Measurements from ENCODE around the gene BMPR2.
"Not testable (repeated sequence)": the region's sequence is repeated elsewhere in the genome, so short reads cannot be mapped to it uniquely, and the experiment has no call there.

BMPR2 gene

GRCh38 chr2:202519453-202519852, 143.3 kb downstream of the BMPR2 start:
- peaks cover 5% of the 10 kb centered on the region for H3K36me3 ChIP-seq (ENCODE audit: control insufficient read depth, insufficient read depth, low read length)
- H3K9ac ChIP-seq (ENCODE audit: low read length): no peak overlapping the region
- H3K27ac ChIP-seq (ENCODE audit: low read depth, low read length): no peak overlapping the region
- H3K4me3 ChIP-seq (ENCODE audit: low read length): no peak overlapping the region
- no peaks in the 10 kb centered on the region for H3K27me3 ChIP-seq (ENCODE audit: control insufficient read depth, insufficient read depth, low read length)
- no peaks in the 10 kb centered on the region for H3K4me1 ChIP-seq (ENCODE audit: control insufficient read depth, insufficient read depth, low read length)

DNA sequence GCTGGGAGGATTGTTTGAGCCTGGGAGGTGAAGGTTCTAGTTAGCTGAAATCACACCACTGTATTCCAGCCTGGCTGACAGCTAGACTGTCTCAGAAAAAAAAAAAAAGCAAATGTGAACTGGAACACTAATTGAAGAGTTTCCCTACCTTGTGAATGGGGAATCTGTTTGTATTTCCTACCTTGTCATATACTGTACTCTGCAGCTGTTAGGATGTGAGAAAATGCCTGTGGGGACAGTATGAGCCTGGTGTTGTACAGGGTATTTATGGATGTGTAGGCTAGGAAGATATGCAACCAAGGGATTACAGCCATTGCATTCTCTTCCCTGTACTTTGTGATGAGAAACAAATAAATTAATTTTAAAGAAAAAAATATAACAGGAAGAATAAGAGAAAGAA, 145.3 kb downstream of the BMPR2 start:
- H3K4me1 ChIP-seq (ENCODE audit: control insufficient read depth, insufficient read depth, low read length): no peaks in the 10 kb centered on the region
- no peak overlapping the region for H3K9ac ChIP-seq (ENCODE audit: low read length)
- no peak overlapping the region for H3K27ac ChIP-seq (ENCODE audit: low read depth, low read length)
- peaks cover 5% of the 10 kb centered on the region for H3K36me3 ChIP-seq (ENCODE audit: control insufficient read depth, insufficient read depth, low read length)
- no peak overlapping the region for H3K4me3 ChIP-seq (ENCODE audit: low read length)
- no peaks in the 10 kb centered on the region for H3K27me3 ChIP-seq (ENCODE audit: control insufficient read depth, insufficient read depth, low read length)

GRCh38 chr2:202529389-202529788, 153.3 kb downstream of the BMPR2 start:
- Histone ChIP-seq H3K4me3 (ENCODE audit: low read length) (no peak overlapping the region), H3K9ac (ENCODE audit: low read length) (no peak overlapping the region), H3K36me3 (ENCODE audit: control insufficient read depth, insufficient read depth, low read length) (no peaks in the 10 kb centered on the region), H3K27ac (ENCODE audit: low read depth, low read length) (no peak overlapping the region), H3K27me3 (ENCODE audit: control insufficient read depth, insufficient read depth, low read length) (no peaks in the 10 kb centered on the region), H3K4me1 (ENCODE audit: control insufficient read depth, insufficient read depth, low read length) (no peaks in the 10 kb centered on the region)

DNA sequence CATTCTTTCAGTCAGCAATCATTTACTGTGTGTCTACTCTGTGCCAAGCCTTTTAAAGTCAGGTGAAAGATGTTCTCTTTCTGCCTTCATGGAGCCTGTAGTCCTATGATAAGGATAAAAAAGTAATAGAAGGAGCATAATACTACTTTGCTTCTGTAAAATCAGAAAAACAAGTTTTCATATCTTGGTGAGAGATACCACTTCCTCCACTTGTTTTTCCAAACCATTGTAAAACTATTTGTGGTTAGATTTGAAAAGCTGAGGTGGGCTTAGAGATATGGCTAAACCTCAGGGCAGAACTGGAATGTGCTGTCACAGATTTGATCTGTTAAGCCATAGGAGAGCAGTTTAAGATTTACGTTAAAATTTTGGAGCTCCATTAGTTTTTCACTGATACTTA, 153.9 kb downstream of the BMPR2 start:
- Histone ChIP-seq H3K27ac (ENCODE audit: low read depth, low read length) (no peak overlapping the region), H3K4me3 (ENCODE audit: low read length) (no peak overlapping the region), H3K4me1 (ENCODE audit: control insufficient read depth, insufficient read depth, low read length) (no peaks in the 10 kb centered on the region), H3K27me3 (ENCODE audit: control insufficient read depth, insufficient read depth, low read length) (no peaks in the 10 kb centered on the region), H3K9ac (ENCODE audit: low read length) (no peak overlapping the region), H3K36me3 (ENCODE audit: control insufficient read depth, insufficient read depth, low read length) (no peaks in the 10 kb centered on the region)

DNA sequence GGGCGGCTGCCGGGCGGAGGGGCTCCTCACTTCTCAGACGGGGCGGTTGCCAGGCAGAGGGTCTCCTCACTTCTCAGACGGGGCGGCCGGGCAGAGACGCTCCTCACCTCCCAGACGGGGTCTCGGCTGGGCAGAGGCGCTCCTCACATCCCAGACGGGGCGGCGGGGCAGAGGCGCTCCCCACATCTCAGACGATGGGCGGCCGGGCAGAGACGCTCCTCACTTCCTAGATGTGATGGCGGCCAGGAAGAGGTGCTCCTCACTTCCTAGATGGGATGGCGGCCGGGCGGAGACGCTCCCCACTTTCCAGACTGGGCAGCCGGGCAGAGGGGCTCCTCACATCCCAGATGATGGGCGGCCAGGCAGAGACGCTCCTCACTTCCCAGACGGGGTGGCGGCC, 159.2 kb downstream of the BMPR2 start:
- not testable (repeated sequence) for H3K27ac ChIP-seq (ENCODE audit: low read depth, low read length); H3K36me3 ChIP-seq (ENCODE audit: control insufficient read depth, insufficient read depth, low read length)

GRCh38 chr2:202541137-202541536, 165.0 kb downstream of the BMPR2 start:
- H3K27ac ChIP-seq (ENCODE audit: low read depth, low read length): no peak overlapping the region
- H3K4me1 ChIP-seq (ENCODE audit: control insufficient read depth, insufficient read depth, low read length): no peaks in the 10 kb centered on the region
- no peaks in the 10 kb centered on the region for H3K27me3 ChIP-seq (ENCODE audit: control insufficient read depth, insufficient read depth, low read length)
- H3K4me3 ChIP-seq (ENCODE audit: low read length): no peak overlapping the region
- no peaks in the 10 kb centered on the region for H3K36me3 ChIP-seq (ENCODE audit: control insufficient read depth, insufficient read depth, low read length)
- no peak overlapping the region for H3K9ac ChIP-seq (ENCODE audit: low read length)

More for the DNA sequence above, 159.2 kb downstream of the BMPR2 start:
- H3K4me1 ChIP-seq (ENCODE audit: control insufficient read depth, insufficient read depth, low read length); H3K27me3 ChIP-seq (ENCODE audit: control insufficient read depth, insufficient read depth, low read length); H3K9ac ChIP-seq (ENCODE audit: low read length); H3K4me3 ChIP-seq (ENCODE audit: low read length): not testable (repeated sequence)

GRCh38 chr2:202542142-202542541, 166.0 kb downstream of the BMPR2 start:
- Histone ChIP-seq H3K9ac (ENCODE audit: low read length) (no peak overlapping the region), H3K36me3 (ENCODE audit: control insufficient read depth, insufficient read depth, low read length) (no peaks in the 10 kb centered on the region), H3K4me3 (ENCODE audit: low read length) (no peak overlapping the region), H3K27ac (ENCODE audit: low read depth, low read length) (no peak overlapping the region), H3K27me3 (ENCODE audit: control insufficient read depth, insufficient read depth, low read length) (no peaks in the 10 kb centered on the region), H3K4me1 (ENCODE audit: control insufficient read depth, insufficient read depth, low read length) (no peaks in the 10 kb centered on the region)

GRCh38 chr2:202545523-202545922, 169.4 kb downstream of the BMPR2 start:
- no peaks in the 10 kb centered on the region for H3K36me3 ChIP-seq (ENCODE audit: control insufficient read depth, insufficient read depth, low read length)
- no peaks in the 10 kb centered on the region for H3K27me3 ChIP-seq (ENCODE audit: control insufficient read depth, insufficient read depth, low read length)
- no peaks in the 10 kb centered on the region for H3K4me1 ChIP-seq (ENCODE audit: control insufficient read depth, insufficient read depth, low read length)
- H3K9ac ChIP-seq (ENCODE audit: low read length): no peak overlapping the region
- no peak overlapping the region for H3K4me3 ChIP-seq (ENCODE audit: low read length)
- H3K27ac ChIP-seq (ENCODE audit: low read depth, low read length): no peak overlapping the region

- Histone ChIP-seq H3K9ac (ENCODE audit: low read length) (no peak overlapping the region), H3K27me3 (ENCODE audit: control insufficient read depth, insufficient read depth, low read length) (no peaks in the 10 kb centered on the region), H3K4me3 (ENCODE audit: low read length) (no peak overlapping the region), H3K36me3 (ENCODE audit: control insufficient read depth, insufficient read depth, low read length) (no peaks in the 10 kb centered on the region), H3K27ac (ENCODE audit: low read depth, low read length) (no peak overlapping the region), H3K4me1 (ENCODE audit: control insufficient read depth, insufficient read depth, low read length) (no peaks in the 10 kb centered on the region)
Observed at GRCh38 chr2:202545931-202546330, 169.8 kb downstream of the BMPR2 start.

GRCh38 chr2:202546499-202547141, 170.5 kb downstream of the BMPR2 start:
- not testable (repeated sequence) for H3K27me3 ChIP-seq (ENCODE audit: control insufficient read depth, insufficient read depth, low read length); H3K9ac ChIP-seq (ENCODE audit: low read length); H3K36me3 ChIP-seq (ENCODE audit: control insufficient read depth, insufficient read depth, low read length); H3K27ac ChIP-seq (ENCODE audit: low read depth, low read length); H3K4me3 ChIP-seq (ENCODE audit: low read length); H3K4me1 ChIP-seq (ENCODE audit: control insufficient read depth, insufficient read depth, low read length)

GRCh38 chr2:202548240-202548639, 172.1 kb downstream of the BMPR2 start:
- H3K4me1 ChIP-seq (ENCODE audit: control insufficient read depth, insufficient read depth, low read length): no peaks in the 10 kb centered on the region
- H3K27ac ChIP-seq (ENCODE audit: low read depth, low read length): no peak overlapping the region
- no peaks in the 10 kb centered on the region for H3K36me3 ChIP-seq (ENCODE audit: control insufficient read depth, insufficient read depth, low read length)
- H3K9ac ChIP-seq (ENCODE audit: low read length): no peak overlapping the region
- H3K27me3 ChIP-seq (ENCODE audit: control insufficient read depth, insufficient read depth, low read length): no peaks in the 10 kb centered on the region
- H3K4me3 ChIP-seq (ENCODE audit: low read length): no peak overlapping the region

DNA sequence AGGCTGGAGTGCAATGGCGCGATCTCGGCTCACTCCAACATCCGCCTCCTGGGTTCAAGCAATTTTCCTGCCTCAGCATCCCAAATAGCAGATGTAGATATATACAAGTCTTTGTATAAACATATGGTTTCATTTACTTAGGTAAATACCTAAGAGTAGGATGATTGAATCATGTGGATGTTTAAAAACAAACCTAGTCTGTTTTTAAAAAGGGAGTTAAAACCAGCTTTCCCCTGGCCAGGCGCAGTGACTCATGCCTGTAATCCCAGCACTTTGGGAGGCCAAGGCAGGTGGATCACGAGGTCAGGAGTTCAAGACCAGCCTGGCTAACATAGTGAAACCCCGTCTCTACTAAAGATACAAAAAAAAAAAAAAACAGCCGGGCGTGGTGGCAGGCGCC, 174.9 kb downstream of the BMPR2 start:
- not testable (repeated sequence) for H3K27ac ChIP-seq (ENCODE audit: low read depth, low read length)

GRCh38 chr2:202555356-202555755, 179.2 kb downstream of the BMPR2 start:
- H3K9ac ChIP-seq (ENCODE audit: low read length): no peak overlapping the region
- no peaks in the 10 kb centered on the region for H3K27me3 ChIP-seq (ENCODE audit: control insufficient read depth, insufficient read depth, low read length)
- peaks cover 12% of the 10 kb centered on the region for H3K36me3 ChIP-seq (ENCODE audit: control insufficient read depth, insufficient read depth, low read length)
- no peak overlapping the region for H3K4me3 ChIP-seq (ENCODE audit: low read length)
- H3K4me1 ChIP-seq (ENCODE audit: control insufficient read depth, insufficient read depth, low read length): no peaks in the 10 kb centered on the region
- H3K27ac ChIP-seq (ENCODE audit: low read depth, low read length): no peak overlapping the region

More for the DNA sequence above, 174.9 kb downstream of the BMPR2 start:
- H3K4me1 ChIP-seq (ENCODE audit: control insufficient read depth, insufficient read depth, low read length); H3K4me3 ChIP-seq (ENCODE audit: low read length); H3K9ac ChIP-seq (ENCODE audit: low read length); H3K27me3 ChIP-seq (ENCODE audit: control insufficient read depth, insufficient read depth, low read length); H3K36me3 ChIP-seq (ENCODE audit: control insufficient read depth, insufficient read depth, low read length): not testable (repeated sequence)
